HepG2 (cell line): ENCODE results near the gene BATF. TPM values are rescaled to one million over a fixed set of nuclear protein-coding genes. Genes with fewer than 3 reads are reported as not detected.

ENCODE experiments used
- ATM ChIP-seq: fragments of 450-650 bp; IDR thresholded peaks from 2 replicates; pipeline ENCODE4 v1.7.1; 2017; ENCODE audit warnings: mild to moderate bottlenecking, borderline replicate concordance
- CC2D1A ChIP-seq: sonication (generic); formaldehyde crosslinking; IDR thresholded peaks from 2 replicates; pipeline ENCODE4 v1.8.1; 2023; ENCODE audit warnings: mild to moderate bottlenecking, missing genetic modification reagents
- CCDC6 ChIP-seq: sonication (generic); formaldehyde crosslinking; IDR thresholded peaks from 2 replicates; pipeline ENCODE4 v1.8.1; 2022; ENCODE audit warnings: mild to moderate bottlenecking, missing genetic modification reagents, moderate library complexity
- CENPT ChIP-seq: sonication (generic); formaldehyde crosslinking; IDR thresholded peaks from 2 replicates; pipeline ENCODE4 v1.8.0; 2022; ENCODE audit warnings: low read depth, mild to moderate bottlenecking, moderate library complexity, missing genetic modification reagents
- EEA1 ChIP-seq: sonication (generic); formaldehyde crosslinking; IDR thresholded peaks from 2 replicates; pipeline ENCODE4 v1.5.1; 2020; ENCODE audit warnings: mild to moderate bottlenecking, missing genetic modification reagents, borderline replicate concordance
- FOXA3 ChIP-seq: IDR thresholded peaks from 2 replicates; pipeline ENCODE4 v1.6.1; 2016; ENCODE audit warnings: missing genetic modification reagents, missing compliant biosample characterization
- GATAD2A ChIP-seq: IDR thresholded peaks from 2 replicates; pipeline ENCODE4 v1.6.1; 2016
- GPN1 ChIP-seq: sonication (generic); formaldehyde crosslinking; IDR thresholded peaks from 2 replicates; pipeline ENCODE4 v1.5.1; 2020; ENCODE audit warnings: missing genetic modification reagents, borderline replicate concordance
- GTF2F1 ChIP-seq: fragments of 150-350 bp; IDR thresholded peaks from 2 replicates; pipeline ENCODE4 v1.6.1; 2014; ENCODE audit warnings: low read length
- HDAC2 ChIP-seq: sonication (generic); formaldehyde crosslinking; IDR thresholded peaks from 2 replicates; pipeline ENCODE4 v1.4.0; 2020; ENCODE audit warnings: missing genetic modification reagents
- ISL2 ChIP-seq: sonication (generic); formaldehyde crosslinking; IDR thresholded peaks from 2 replicates; pipeline ENCODE4 v1.5.0; 2020; ENCODE audit warnings: missing genetic modification reagents
- KDM4B ChIP-seq: sonication (generic); formaldehyde crosslinking; IDR thresholded peaks from 2 replicates; pipeline ENCODE4 v1.4.0; 2020; ENCODE audit warnings: missing genetic modification reagents
- KDM5A ChIP-seq: fragments of 200-600 bp; sonication (generic); IDR thresholded peaks from 2 replicates; pipeline ENCODE4 v1.7.0; 2018; ENCODE audit warnings: antibody characterized with exemption, mild to moderate bottlenecking, low read length, borderline replicate concordance
- NAIF1 ChIP-seq: sonication (generic); formaldehyde crosslinking; IDR thresholded peaks from 2 replicates; pipeline ENCODE4 v1.5.0; 2020; ENCODE audit warnings: mild to moderate bottlenecking, missing genetic modification reagents, borderline replicate concordance
- NCOR1 ChIP-seq: fragments of 200-600 bp; sonication (generic); IDR thresholded peaks from 2 replicates; pipeline ENCODE4 v1.7.0; 2017; ENCODE audit warnings: antibody characterized with exemption, low read length, borderline replicate concordance
- NR2F6 ChIP-seq, 2 experiments: IDR thresholded peaks; 2 replicates each; pipeline ENCODE4 v1.6.1; 2016; ENCODE audit warnings: antibody characterized with exemption in 1 of 2, mild to moderate bottlenecking in 1 of 2
- RARA ChIP-seq: IDR thresholded peaks from 2 replicates; pipeline ENCODE4 v1.6.1; 2016; ENCODE audit warnings: missing genetic modification reagents, missing compliant biosample characterization
- SAP130 ChIP-seq: IDR thresholded peaks from 2 replicates; pipeline ENCODE4 v1.6.1; 2016; ENCODE audit warnings: low read depth
- SMC3 ChIP-seq: IDR thresholded peaks from 2 replicates; pipeline ENCODE4 v1.6.1; 2011; ENCODE audit warnings: low read length, improper control_type of control experiment
- TARDBP ChIP-seq: sonication (generic); formaldehyde crosslinking; IDR thresholded peaks from 2 replicates; pipeline ENCODE4 v1.8.0; 2022; ENCODE audit warnings: mild to moderate bottlenecking, missing genetic modification reagents
- TGIF2 ChIP-seq: IDR thresholded peaks from 2 replicates; pipeline ENCODE4 v1.6.1; 2016; ENCODE audit warnings: control low read depth, missing compliant biosample characterization
- ZNF780A ChIP-seq: sonication (generic); formaldehyde crosslinking; IDR thresholded peaks from 2 replicates; pipeline ENCODE4 v1.8.0; 2022; ENCODE audit warnings: mild to moderate bottlenecking, missing genetic modification reagents, moderate library complexity
- polyA plus RNA-seq, 8 experiments: library from polyadenylated mRNA; depleted of rRNA in 3 of 8; stranded (reverse) in 7 of 8; unstranded in 1 of 8; fragments of >200 nt; fragmentation: Illumina TruSeq in 4 of 8; extraction: Trizol in 4 of 8; gene quantifications; 2 replicates each; pipeline versions ENCODE4 v1.2.1 to v1.2.3, GENCODE V29; 2011 to 2016; ENCODE audit warnings: low read depth in 4 of 8, missing spikeins in 1 of 8, mixed read lengths in 1 of 8; ENCODE audit not compliant: insufficient read depth in 1 of 8
- total RNA-seq, 5 experiments: library from RNA; depleted of rRNA; stranded (reverse); fragments of >200 nt; fragmentation: Illumina TruSeq; extraction: Trizol; gene quantifications; 2 replicates each; pipeline ENCODE4 v1.2.3, GENCODE V29; 2016; ENCODE audit warnings: low read depth in 1 of 5
- TF ChIP-seq, protein P1 (sequence below): sonication (generic); formaldehyde crosslinking; IDR thresholded peaks from 2 replicates; pipeline ENCODE4 v1.5.0; 2020; ENCODE audit warnings: mild to moderate bottlenecking, missing genetic modification reagents, moderate library complexity
- TF ChIP-seq, protein P2 (sequence below): sonication (generic); formaldehyde crosslinking; IDR thresholded peaks from 2 replicates; pipeline ENCODE4 v1.4.0; 2020; ENCODE audit warnings: missing genetic modification reagents, borderline replicate concordance
- TF ChIP-seq, protein P3 (sequence below): sonication (generic); formaldehyde crosslinking; IDR thresholded peaks from 2 replicates; pipeline ENCODE4 v1.8.1; 2022; ENCODE audit warnings: mild to moderate bottlenecking, missing genetic modification reagents
- TF ChIP-seq, protein P4 (sequence below): sonication (generic); formaldehyde crosslinking; IDR thresholded peaks from 2 replicates; pipeline ENCODE4 v1.5.1; 2020; ENCODE audit warnings: mild to moderate bottlenecking, missing genetic modification reagents, moderate library complexity
- TF ChIP-seq, protein P5 (sequence below): sonication (generic); formaldehyde crosslinking; IDR thresholded peaks from 2 replicates; pipeline ENCODE4 v1.8.1; 2023; ENCODE audit warnings: missing genetic modification reagents, mild to moderate bottlenecking, borderline replicate concordance

The BATF gene
- total and polyA plus RNA-seq, 2 of the 13 experiments (the other 11 are each of a cell fraction or from before 2014, with no cell fraction given), result 0.22 to 0.37 TPM

DNA sequence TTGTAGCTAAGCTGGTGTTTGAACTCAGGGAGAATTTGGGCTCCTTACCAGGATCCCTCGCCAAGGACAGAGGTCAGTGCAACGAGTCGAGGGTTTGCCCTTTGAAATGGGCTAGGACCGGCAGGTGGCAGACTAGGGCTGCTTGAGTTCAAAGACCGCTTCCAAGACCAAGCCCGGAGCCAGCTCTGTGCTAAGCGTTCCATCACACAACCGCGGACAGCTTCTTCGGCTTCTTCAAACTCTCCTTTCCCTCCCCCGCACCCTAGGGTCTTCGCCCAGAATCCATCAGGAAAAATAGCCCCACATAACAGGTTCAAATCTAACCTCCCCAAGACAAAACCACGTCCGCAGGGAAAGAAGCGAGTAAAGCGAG, 55.4 kb downstream of the BATF start (continued):
- TF ChIP-seq, protein P1, sequence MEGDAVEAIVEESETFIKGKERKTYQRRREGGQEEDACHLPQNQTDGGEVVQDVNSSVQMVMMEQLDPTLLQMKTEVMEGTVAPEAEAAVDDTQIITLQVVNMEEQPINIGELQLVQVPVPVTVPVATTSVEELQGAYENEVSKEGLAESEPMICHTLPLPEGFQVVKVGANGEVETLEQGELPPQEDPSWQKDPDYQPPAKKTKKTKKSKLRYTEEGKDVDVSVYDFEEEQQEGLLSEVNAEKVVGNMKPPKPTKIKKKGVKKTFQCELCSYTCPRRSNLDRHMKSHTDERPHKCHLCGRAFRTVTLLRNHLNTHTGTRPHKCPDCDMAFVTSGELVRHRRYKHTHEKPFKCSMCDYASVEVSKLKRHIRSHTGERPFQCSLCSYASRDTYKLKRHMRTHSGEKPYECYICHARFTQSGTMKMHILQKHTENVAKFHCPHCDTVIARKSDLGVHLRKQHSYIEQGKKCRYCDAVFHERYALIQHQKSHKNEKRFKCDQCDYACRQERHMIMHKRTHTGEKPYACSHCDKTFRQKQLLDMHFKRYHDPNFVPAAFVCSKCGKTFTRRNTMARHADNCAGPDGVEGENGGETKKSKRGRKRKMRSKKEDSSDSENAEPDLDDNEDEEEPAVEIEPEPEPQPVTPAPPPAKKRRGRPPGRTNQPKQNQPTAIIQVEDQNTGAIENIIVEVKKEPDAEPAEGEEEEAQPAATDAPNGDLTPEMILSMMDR (CRISPR knock-in tag), result peak; percentile 94
- TF ChIP-seq CENPT (CRISPR knock-in tag) (no peak), ISL2 (CRISPR knock-in tag) (no peak), TGIF2 (no peak), GTF2F1 (no peak), KDM5A (no peak), NAIF1 (CRISPR knock-in tag) (no peak), CC2D1A (no peak), CCDC6 (CRISPR knock-in tag) (0 out of 2 replicates have a peak, but pooled peaks have one; percentile 33), ZNF780A (CRISPR knock-in tag) (no peak), GPN1 (CRISPR knock-in tag) (no peak), SMC3 (peak; percentile 93), EEA1 (CRISPR knock-in tag) (no peak), FOXA3 (CRISPR knock-in tag) (peak; percentile 21; the same call in 1 of the 2 replicates), HDAC2 (CRISPR knock-in tag) (0 out of 2 replicates have a peak, but pooled peaks have one; percentile 19), NCOR1 (no peak), SAP130 (CRISPR knock-in tag) (peak; percentile 60; the same call in 1 of the 2 replicates), KDM4B (peak; percentile 47; the same call in 1 of the 2 replicates), TARDBP (CRISPR knock-in tag) (peak; percentile 62), GATAD2A (CRISPR knock-in tag) (peak; percentile 38; the same call in 1 of the 2 replicates), ATM (no peak), RARA (CRISPR knock-in tag) (no peak), NR2F6 (IDR thresholded peaks at IDR 0.05) (peak; percentile 47; the same call in 1 of the 2 replicates), NR2F6 (CRISPR knock-in tag; IDR thresholded peaks at IDR 0.05) (peak; percentile 57; the same call in 1 of the 2 replicates)
- TF ChIP-seq, protein P2, sequence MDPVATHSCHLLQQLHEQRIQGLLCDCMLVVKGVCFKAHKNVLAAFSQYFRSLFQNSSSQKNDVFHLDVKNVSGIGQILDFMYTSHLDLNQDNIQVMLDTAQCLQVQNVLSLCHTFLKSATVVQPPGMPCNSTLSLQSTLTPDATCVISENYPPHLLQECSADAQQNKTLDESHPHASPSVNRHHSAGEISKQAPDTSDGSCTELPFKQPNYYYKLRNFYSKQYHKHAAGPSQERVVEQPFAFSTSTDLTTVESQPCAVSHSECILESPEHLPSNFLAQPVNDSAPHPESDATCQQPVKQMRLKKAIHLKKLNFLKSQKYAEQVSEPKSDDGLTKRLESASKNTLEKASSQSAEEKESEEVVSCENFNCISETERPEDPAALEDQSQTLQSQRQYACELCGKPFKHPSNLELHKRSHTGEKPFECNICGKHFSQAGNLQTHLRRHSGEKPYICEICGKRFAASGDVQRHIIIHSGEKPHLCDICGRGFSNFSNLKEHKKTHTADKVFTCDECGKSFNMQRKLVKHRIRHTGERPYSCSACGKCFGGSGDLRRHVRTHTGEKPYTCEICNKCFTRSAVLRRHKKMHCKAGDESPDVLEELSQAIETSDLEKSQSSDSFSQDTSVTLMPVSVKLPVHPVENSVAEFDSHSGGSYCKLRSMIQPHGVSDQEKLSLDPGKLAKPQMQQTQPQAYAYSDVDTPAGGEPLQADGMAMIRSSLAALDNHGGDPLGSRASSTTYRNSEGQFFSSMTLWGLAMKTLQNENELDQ (CRISPR knock-in tag), result no peak
- TF ChIP-seq, protein P3, sequence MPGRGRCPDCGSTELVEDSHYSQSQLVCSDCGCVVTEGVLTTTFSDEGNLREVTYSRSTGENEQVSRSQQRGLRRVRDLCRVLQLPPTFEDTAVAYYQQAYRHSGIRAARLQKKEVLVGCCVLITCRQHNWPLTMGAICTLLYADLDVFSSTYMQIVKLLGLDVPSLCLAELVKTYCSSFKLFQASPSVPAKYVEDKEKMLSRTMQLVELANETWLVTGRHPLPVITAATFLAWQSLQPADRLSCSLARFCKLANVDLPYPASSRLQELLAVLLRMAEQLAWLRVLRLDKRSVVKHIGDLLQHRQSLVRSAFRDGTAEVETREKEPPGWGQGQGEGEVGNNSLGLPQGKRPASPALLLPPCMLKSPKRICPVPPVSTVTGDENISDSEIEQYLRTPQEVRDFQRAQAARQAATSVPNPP, result 0 out of 2 replicates have a peak, but pooled peaks have one; percentile 39
- TF ChIP-seq, protein P4, sequence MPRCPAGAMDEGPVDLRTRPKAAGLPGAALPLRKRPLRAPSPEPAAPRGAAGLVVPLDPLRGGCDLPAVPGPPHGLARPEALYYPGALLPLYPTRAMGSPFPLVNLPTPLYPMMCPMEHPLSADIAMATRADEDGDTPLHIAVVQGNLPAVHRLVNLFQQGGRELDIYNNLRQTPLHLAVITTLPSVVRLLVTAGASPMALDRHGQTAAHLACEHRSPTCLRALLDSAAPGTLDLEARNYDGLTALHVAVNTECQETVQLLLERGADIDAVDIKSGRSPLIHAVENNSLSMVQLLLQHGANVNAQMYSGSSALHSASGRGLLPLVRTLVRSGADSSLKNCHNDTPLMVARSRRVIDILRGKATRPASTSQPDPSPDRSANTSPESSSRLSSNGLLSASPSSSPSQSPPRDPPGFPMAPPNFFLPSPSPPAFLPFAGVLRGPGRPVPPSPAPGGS (CRISPR knock-in tag), result no peak
- TF ChIP-seq, protein P5, sequence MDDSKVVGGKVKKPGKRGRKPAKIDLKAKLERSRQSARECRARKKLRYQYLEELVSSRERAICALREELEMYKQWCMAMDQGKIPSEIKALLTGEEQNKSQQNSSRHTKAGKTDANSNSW (CRISPR knock-in tag), result no peak
